Esophagus squamous epithelium (tissue), 4 donors: ENCODE results near the gene TECPR2.

ENCODE experiments used
- CTCF ChIP-seq, 6 experiments: fragments of 450-650 bp in 4 of 6; fragments of 200-600 bp in 2 of 6; sonication (generic) in 2 of 6; IDR thresholded peaks; one replicate each; pipeline ENCODE4 v1.5.1; 2016 to 2019; ENCODE audit warnings: antibody characterized with exemption in 6 of 6, mild to moderate bottlenecking in 4 of 6, moderate library complexity in 4 of 6
- POLR2A ChIP-seq, 4 donors: fragments of 450-650 bp; IDR thresholded peaks; one replicate each; pipeline ENCODE4 v1.6.1; 2017; ENCODE audit warnings: antibody characterized with exemption in 4 of 4, mild to moderate bottlenecking in 4 of 4, moderate library complexity in 3 of 4

DNA sequence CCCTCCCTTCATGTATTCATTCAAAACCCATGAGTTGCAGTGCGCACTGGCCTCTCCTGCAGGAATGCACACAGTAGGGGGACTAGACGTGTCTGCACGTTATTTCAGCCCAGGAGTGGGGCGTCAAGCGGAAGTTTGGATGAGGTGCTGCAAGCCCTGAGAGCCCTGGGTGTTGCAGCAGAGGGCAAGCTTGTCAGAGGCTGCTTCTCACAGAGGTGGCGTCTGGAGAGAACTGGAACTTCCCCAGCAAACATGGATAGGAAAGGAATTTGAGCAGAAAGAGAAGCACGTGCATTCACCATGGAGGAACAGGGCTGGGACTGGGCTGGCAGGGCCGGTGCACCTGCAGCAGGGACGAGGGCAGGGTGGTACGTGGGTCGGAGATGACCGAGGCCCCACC lies 64.9 kb downstream of the TECPR2 start:
- TF ChIP-seq CTCF (IDR thresholded peaks at IDR 0.05) (no peak), POLR2A (IDR thresholded peaks at IDR 0.05) (no peak)
